ENCODE data around the gene AKAP6.

The AKAP6 gene

DNA sequence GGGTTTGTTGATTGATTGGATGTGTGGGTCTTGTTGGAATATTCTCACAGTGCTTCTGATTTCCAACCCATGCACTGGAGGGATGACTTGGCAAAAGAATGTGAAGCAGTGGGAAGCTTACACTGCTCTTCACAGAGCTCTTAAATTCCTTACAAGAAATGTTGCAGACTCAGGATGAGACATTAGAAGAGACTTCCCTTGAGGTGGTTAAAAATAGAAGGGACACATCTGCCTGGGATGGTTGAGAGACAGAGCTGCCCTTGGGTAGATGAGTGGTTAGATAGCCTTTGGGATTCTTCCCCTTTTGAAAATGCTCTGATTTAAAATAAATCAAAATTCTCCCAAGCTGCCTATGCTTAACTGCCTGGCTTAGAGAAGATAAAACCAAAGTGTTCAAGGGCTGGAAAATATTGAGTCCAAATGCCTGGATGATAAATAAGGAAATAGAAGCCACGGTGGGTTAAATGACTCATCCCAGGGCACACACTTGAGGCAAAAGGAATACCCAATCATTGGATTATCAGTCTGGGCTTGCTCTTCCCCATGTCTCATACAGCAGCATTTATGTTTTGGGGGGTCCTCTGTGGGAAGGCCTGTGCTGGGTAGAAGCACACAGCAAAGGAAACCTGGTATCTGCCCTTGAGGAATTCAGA, 264.3 kb downstream of the AKAP6 start:
- Histone ChIP-seq H3K27ac (ENCODE audit: low read depth, low read length) (no peak overlapping the region), H3F3A (ENCODE audit: control insufficient read depth, insufficient read depth) (no peaks in the 10 kb centered on the region)

GRCh38 chr14:32594766-32595165, 265.7 kb downstream of the AKAP6 start:
- Histone ChIP-seq H3K27me3 (ENCODE audit: control insufficient read depth, low read length) (no peaks in the 10 kb centered on the region), H3K4me3 (ENCODE audit: low read length) (no peak overlapping the region), H3K9me2 (replicated peaks; ENCODE audit: control insufficient read depth, low read length) (no peaks in the 10 kb centered on the region), H3K27ac (ENCODE audit: low read depth, low read length) (no peak overlapping the region), H3K9me3 (ENCODE audit: control insufficient read depth, insufficient read depth, low read length) (no peaks in the 10 kb centered on the region), H3K36me3 (ENCODE audit: control insufficient read depth, low read length) (no peaks in the 10 kb centered on the region), H3K79me2 (ENCODE audit: control insufficient read depth, low read length) (no peaks in the 10 kb centered on the region), H4K20me1 (ENCODE audit: control insufficient read depth, insufficient read depth, low read depth, low read length) (no peaks in the 10 kb centered on the region), H3F3A (ENCODE audit: control insufficient read depth, insufficient read depth) (no peaks in the 10 kb centered on the region), H3K4me1 (ENCODE audit: control insufficient read depth, low read length) (no peaks in the 10 kb centered on the region), H3K4me2 (ENCODE audit: low read length) (no peak overlapping the region)
- no peak for TF ChIP-seq CTCF (IDR thresholded peaks at IDR 0.05; ENCODE audit: low read depth, low read length, poor library complexity, severe bottlenecking)
- TF ChIP-seq EZH2phosphoT487 (IDR thresholded peaks at IDR 0.05; ENCODE audit: borderline replicate concordance, low read length) = no peak

More for the DNA sequence above, 264.3 kb downstream of the AKAP6 start:
- H3K9me3 ChIP-seq (ENCODE audit: control insufficient read depth, insufficient read depth, low read length) = no peaks in the 10 kb centered on the region
- no peaks in the 10 kb centered on the region for H3K27me3 ChIP-seq (ENCODE audit: control insufficient read depth, low read length)
- H3K4me2 ChIP-seq (ENCODE audit: low read length) = no peak overlapping the region
- TF ChIP-seq EZH2phosphoT487 (IDR thresholded peaks at IDR 0.05; ENCODE audit: borderline replicate concordance, low read length) = no peak
- TF ChIP-seq CTCF (IDR thresholded peaks at IDR 0.05; ENCODE audit: low read depth, low read length, poor library complexity, severe bottlenecking) = no peak
- no peak overlapping the region for H3K4me3 ChIP-seq (ENCODE audit: low read length)
- no peaks in the 10 kb centered on the region for H3K36me3 ChIP-seq (ENCODE audit: control insufficient read depth, low read length)
- no peaks in the 10 kb centered on the region for H4K20me1 ChIP-seq (ENCODE audit: control insufficient read depth, insufficient read depth, low read depth, low read length)
- H3K79me2 ChIP-seq (ENCODE audit: control insufficient read depth, low read length) = no peaks in the 10 kb centered on the region
- no peaks in the 10 kb centered on the region for H3K9me2 ChIP-seq (replicated peaks; ENCODE audit: control insufficient read depth, low read length)
- H3K4me1 ChIP-seq (ENCODE audit: control insufficient read depth, low read length) = no peaks in the 10 kb centered on the region

DNA sequence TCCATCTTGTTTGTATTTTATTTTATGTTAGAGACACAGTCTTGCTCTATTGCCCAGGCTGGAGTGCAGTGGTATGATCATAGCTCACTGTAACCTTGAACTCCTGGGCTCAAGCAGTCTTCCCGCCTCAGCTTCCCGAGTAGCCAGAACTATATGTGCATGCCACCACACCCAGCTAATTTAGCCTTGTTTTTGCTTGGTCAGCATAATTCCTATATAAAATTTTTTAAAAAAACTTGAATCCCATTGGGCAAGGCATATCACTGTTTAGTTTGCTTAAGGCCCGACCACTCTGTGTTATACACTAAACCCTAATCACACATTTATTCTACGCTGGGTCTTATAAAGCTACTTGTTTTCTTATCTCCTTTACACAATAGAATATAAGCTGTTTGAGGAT, 266.4 kb downstream of the AKAP6 start:
- Histone ChIP-seq H3K79me2 (ENCODE audit: control insufficient read depth, low read length) (no peaks in the 10 kb centered on the region), H3F3A (ENCODE audit: control insufficient read depth, insufficient read depth) (no peaks in the 10 kb centered on the region), H3K9me2 (replicated peaks; ENCODE audit: control insufficient read depth, low read length) (no peaks in the 10 kb centered on the region), H3K4me1 (ENCODE audit: control insufficient read depth, low read length) (no peaks in the 10 kb centered on the region), H3K9me3 (ENCODE audit: control insufficient read depth, insufficient read depth, low read length) (no peaks in the 10 kb centered on the region), H3K27me3 (ENCODE audit: control insufficient read depth, low read length) (no peaks in the 10 kb centered on the region), H3K4me2 (ENCODE audit: low read length) (no peak overlapping the region), H3K36me3 (ENCODE audit: control insufficient read depth, low read length) (no peaks in the 10 kb centered on the region), H3K27ac (ENCODE audit: low read depth, low read length) (no peak overlapping the region), H4K20me1 (ENCODE audit: control insufficient read depth, insufficient read depth, low read depth, low read length) (no peaks in the 10 kb centered on the region), H3K4me3 (ENCODE audit: low read length) (no peak overlapping the region)
- TF ChIP-seq EZH2phosphoT487 (IDR thresholded peaks at IDR 0.05; ENCODE audit: borderline replicate concordance, low read length) (no peak), CTCF (IDR thresholded peaks at IDR 0.05; ENCODE audit: low read depth, low read length, poor library complexity, severe bottlenecking) (no peak)
